CD4-positive, alpha-beta T cell (primary cell): ENCODE measurements around the gene ZNF775. TPM values are rescaled to one million over a fixed set of nuclear protein-coding genes. Genes with fewer than 3 reads are reported as not detected.

Experiments used
- ATAC-seq: fragments of 200-7000 bp; cut with Tn5 transposase; one replicate; pipeline ENCODE4 v1.10.0; 2022; ENCODE audit warnings: mild to moderate bottlenecking; ENCODE audit not compliant: poor library complexity
- CTCF ChIA-PET: fragments of 350-600 bp; sonication (Branson Sonifier 250); formaldehyde crosslinking; loops from one replicate; lab custom pipeline; 2021; ENCODE audit warnings: antibody characterized with exemption, inconsistent platforms; lab: Charles Lee
- POLR2A ChIA-PET: fragments of 350-600 bp; sonication (Branson Sonifier 250); formaldehyde crosslinking; loops from one replicate; lab custom pipeline; 2021; ENCODE audit warnings: antibody characterized with exemption, inconsistent platforms; lab: Charles Lee
- DNase-seq, 14 experiments: peaks; one replicate each; pipeline ENCODE4 v3.0.0-alpha.2; 2013 to 2020; ENCODE audit warnings: mixed read lengths in 2 of 14
- H3K27ac ChIP-seq, 2 donors: one replicate each; pipeline versions ENCODE4 v1.5.1 to v1.7.0; 2013; ENCODE audit warnings: low read length in 2 of 2, low read depth in 1 of 2, mild to moderate bottlenecking in 1 of 2
- H3K27me3 ChIP-seq, 2 experiments: 1 replicate in 1 of 2; 2 replicates in 1 of 2; pipeline versions ENCODE4 v1.6.1 to v1.7.0; 2013; ENCODE audit warnings: low read length in 2 of 2, control low read depth in 1 of 2, mild to moderate bottlenecking in 1 of 2, moderate library complexity in 1 of 2; ENCODE audit not compliant: insufficient read depth in 2 of 2, control insufficient read depth in 1 of 2
- H3K36me3 ChIP-seq: one replicate; pipeline ENCODE4 v1.6.1; 2013; ENCODE audit warnings: low read length, control low read depth; ENCODE audit not compliant: insufficient read depth
- H3K4me1 ChIP-seq: one replicate; pipeline ENCODE4 v1.6.1; 2013; ENCODE audit warnings: low read length, control low read depth; ENCODE audit not compliant: insufficient read depth
- H3K4me3 ChIP-seq: one replicate; pipeline ENCODE4 v1.5.1; 2013; ENCODE audit warnings: mild to moderate bottlenecking, low read length, moderate library complexity
- H3K9me3 ChIP-seq, 2 experiments: 1 replicate in 1 of 2; 2 replicates in 1 of 2; pipeline versions ENCODE4 v1.6.1 to v1.7.0; 2013; ENCODE audit warnings: low read length in 2 of 2, mild to moderate bottlenecking in 2 of 2, control low read depth in 1 of 2, moderate library complexity in 1 of 2; ENCODE audit not compliant: control insufficient read depth in 1 of 2, insufficient read depth in 1 of 2
- H3K27ac Mint-ChIP-seq: one replicate; pipeline ENCODE4 v1.8.0; 2020; ENCODE audit warnings: mixed read lengths
- H3K27me3 Mint-ChIP-seq: one replicate; pipeline ENCODE4 v1.8.0; 2021; ENCODE audit warnings: mixed read lengths
- H3K36me3 Mint-ChIP-seq: one replicate; pipeline ENCODE4 v1.8.0; 2021; ENCODE audit warnings: low read depth, mixed read lengths
- H3K4me1 Mint-ChIP-seq: one replicate; pipeline ENCODE4 v1.8.0; 2021; ENCODE audit warnings: low read depth, mixed read lengths
- H3K4me3 Mint-ChIP-seq: one replicate; pipeline ENCODE4 v1.8.0; 2020; ENCODE audit warnings: mild to moderate bottlenecking, mixed read lengths
- H3K9me3 Mint-ChIP-seq: one replicate; pipeline ENCODE4 v1.8.0; 2020; ENCODE audit warnings: mixed read lengths
- intact Hi-C, 2 experiments: fragments of 100-400 bp; cut with DNase I in 1 of 2; cut with micrococcal nuclease in 1 of 2; formaldehyde crosslinking; loops; one replicate each; pipeline versions ENCODE4 v1.15.1 to v1.9.0; 2023 to 2025; cut with DNase I, micrococcal nuclease
- total RNA-seq, 174 experiments: library from RNA in 2 of 174; stranded (reverse) in 2 of 174; gene quantifications; one replicate each; pipeline ENCODE4 v1.2.3 and lab custom pipeline; 2021 to 2026
- TF ChIP-seq, protein P1 (sequence below): fragments of 200-600 bp; IDR thresholded peaks from one replicate; pipeline ENCODE4 v1.8.0; 2022; ENCODE audit warnings: antibody characterized with exemption, mild to moderate bottlenecking

ZNF775 gene
- total RNA-seq, 2 experiments from 2014 or later: 0.38 to 0.45 TPM

DNA sequence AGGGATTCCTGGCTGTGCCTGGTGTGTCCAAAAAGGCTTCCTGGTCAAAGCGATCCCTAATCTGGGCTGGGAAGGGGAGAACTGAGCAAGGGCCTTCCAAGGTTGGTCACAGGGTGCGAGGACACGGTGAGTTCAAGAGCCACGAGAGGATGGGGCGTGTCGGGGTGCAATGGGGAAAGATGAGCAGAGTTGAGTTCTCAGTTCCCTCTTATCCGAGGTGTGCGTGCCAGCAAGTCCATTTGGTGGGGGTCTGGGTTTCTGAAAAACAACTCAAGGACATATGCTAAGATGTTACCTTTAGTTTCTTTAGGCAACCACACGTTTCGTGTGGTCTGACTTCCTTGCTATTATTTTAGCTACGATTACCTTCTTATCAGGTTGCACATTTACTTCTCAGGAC is 1.3 kb downstream of the ZNF775 start:
- peaks cover 49% of the 10 kb centered on the region for H3K4me1 ChIP-seq
- H3K27ac ChIP-seq: no peak overlapping the region
- H3K27me3 ChIP-seq: no peaks in the 10 kb centered on the region
- H3K4me1 Mint-ChIP-seq: peaks cover 53% of the 10 kb centered on the region
- no peaks in the 10 kb centered on the region for H3K36me3 ChIP-seq
- peaks cover 6% of the 10 kb centered on the region for H3K36me3 Mint-ChIP-seq
- intact Hi-C loops: loop anchor here in 1 of 2 experiments (2.0 to 5.0 kb wide), 2 partner anchors 22 to 663 kb away; no protein-coding TSS in a partner anchor
- no peaks in the 10 kb centered on the region for H3K27me3 Mint-ChIP-seq
- CTCF ChIA-PET: interaction anchor here (0.6 to 1.6 kb wide), 2 partner anchors 25 to 399 kb away, joined by 3 read pairs; a partner anchor contains a TSS
- peak overlapping the region; percentile 89 for H3K4me3 Mint-ChIP-seq
- H3K9me3 Mint-ChIP-seq: no peaks in the 10 kb centered on the region
- no peaks in the 10 kb centered on the region for H3K9me3 ChIP-seq
- TF ChIP-seq, protein P1, sequence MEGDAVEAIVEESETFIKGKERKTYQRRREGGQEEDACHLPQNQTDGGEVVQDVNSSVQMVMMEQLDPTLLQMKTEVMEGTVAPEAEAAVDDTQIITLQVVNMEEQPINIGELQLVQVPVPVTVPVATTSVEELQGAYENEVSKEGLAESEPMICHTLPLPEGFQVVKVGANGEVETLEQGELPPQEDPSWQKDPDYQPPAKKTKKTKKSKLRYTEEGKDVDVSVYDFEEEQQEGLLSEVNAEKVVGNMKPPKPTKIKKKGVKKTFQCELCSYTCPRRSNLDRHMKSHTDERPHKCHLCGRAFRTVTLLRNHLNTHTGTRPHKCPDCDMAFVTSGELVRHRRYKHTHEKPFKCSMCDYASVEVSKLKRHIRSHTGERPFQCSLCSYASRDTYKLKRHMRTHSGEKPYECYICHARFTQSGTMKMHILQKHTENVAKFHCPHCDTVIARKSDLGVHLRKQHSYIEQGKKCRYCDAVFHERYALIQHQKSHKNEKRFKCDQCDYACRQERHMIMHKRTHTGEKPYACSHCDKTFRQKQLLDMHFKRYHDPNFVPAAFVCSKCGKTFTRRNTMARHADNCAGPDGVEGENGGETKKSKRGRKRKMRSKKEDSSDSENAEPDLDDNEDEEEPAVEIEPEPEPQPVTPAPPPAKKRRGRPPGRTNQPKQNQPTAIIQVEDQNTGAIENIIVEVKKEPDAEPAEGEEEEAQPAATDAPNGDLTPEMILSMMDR: no peak
- ATAC-seq (no peak), DNase-seq (peak in 1 of 14 experiments; percentile 18)
- POLR2A ChIA-PET: interaction anchor here (1.6 kb wide), 1 partner anchor 25 kb away, joined by 8 read pairs; a partner anchor contains a TSS
- no peak overlapping the region for H3K4me3 ChIP-seq
- no peak overlapping the region for H3K27ac Mint-ChIP-seq

DNA sequence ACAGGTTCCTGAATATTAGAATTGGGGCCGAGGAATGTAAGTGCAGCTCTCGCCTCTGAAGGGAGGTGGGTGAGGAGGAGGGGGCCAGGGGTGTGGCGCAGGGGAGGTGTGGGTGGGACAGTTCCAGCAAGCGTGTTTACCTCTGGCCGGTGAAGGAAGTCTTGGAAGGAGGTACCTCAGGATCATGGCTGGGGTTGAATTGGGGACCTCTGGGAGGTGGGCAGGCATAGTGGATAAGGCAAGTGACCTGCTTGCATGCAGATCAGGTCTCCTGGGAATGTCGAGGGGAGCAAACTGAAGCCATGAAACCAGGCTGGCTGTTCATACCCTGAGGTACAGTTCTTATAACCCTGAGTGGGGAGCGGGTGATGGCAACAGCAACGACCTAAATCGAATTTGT is 2.0 kb downstream of the ZNF775 start:
- Mint-ChIP-seq H3K9me3 (no peaks in the 10 kb centered on the region), H3K27me3 (no peaks in the 10 kb centered on the region), H3K36me3 (peaks cover 1% of the 10 kb centered on the region), H3K4me1 (peaks cover 47% of the 10 kb centered on the region), H3K27ac (no peak overlapping the region), H3K4me3 (peak overlapping the region; percentile 56)
- Histone ChIP-seq H3K27me3 (no peaks in the 10 kb centered on the region), H3K4me3 (no peak overlapping the region), H3K4me1 (peaks cover 43% of the 10 kb centered on the region), H3K9me3 (no peaks in the 10 kb centered on the region), H3K36me3 (no peaks in the 10 kb centered on the region), H3K27ac (no peak overlapping the region)
- peak in 1 of 14 experiments; percentile 10 for DNase-seq
- ChIA-PET CTCF (interaction anchor here (0.6 to 1.6 kb wide), 2 partner anchors 24 to 398 kb away, joined by 3 read pairs; a partner anchor contains a TSS), POLR2A (interaction anchor here (0.6 to 1.6 kb wide), 2 partner anchors 23 to 25 kb away, joined by 3 to 8 read pairs; a partner anchor contains a TSS)
- TF ChIP-seq, protein P1: no peak
- intact Hi-C loops: loop anchor here in 1 of 2 experiments (2.0 to 5.0 kb wide), 2 partner anchors 22 to 664 kb away; no protein-coding TSS in a partner anchor
- no peak for ATAC-seq

DNA sequence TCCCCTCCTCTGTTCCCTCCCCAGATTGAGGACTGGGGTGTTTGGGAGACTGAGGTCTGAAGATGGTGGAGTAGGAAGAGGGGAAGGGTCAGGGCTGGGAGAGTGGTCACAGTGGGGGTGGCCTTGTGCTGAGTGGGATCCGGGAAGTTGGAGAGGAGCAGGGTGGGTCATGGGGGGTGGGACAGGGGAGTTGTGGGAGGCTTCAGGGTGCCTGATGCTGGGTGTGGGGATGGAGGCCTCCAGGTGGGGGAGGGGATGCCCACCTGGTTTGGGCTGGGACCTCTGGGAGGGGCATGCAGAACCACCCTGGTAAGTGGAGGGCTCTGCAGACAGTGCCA is 2.6 kb downstream of the ZNF775 start:
- Histone ChIP-seq H3K36me3 (no peaks in the 10 kb centered on the region), H3K27me3 (no peaks in the 10 kb centered on the region), H3K4me1 (peaks cover 36% of the 10 kb centered on the region), H3K27ac (no peak overlapping the region), H3K4me3 (no peak overlapping the region), H3K9me3 (no peaks in the 10 kb centered on the region)
- intact Hi-C loops: loop anchor here in 1 of 2 experiments (2.0 to 5.0 kb wide), 2 partner anchors 21 to 664 kb away; no protein-coding TSS in a partner anchor
- POLR2A ChIA-PET: no interaction called here
- no peaks in the 10 kb centered on the region for H3K9me3 Mint-ChIP-seq
- H3K4me3 Mint-ChIP-seq: no peak overlapping the region
- TF ChIP-seq, protein P1: no peak
- H3K4me1 Mint-ChIP-seq: peaks cover 41% of the 10 kb centered on the region
- no peaks in the 10 kb centered on the region for H3K36me3 Mint-ChIP-seq
- CTCF ChIA-PET: no interaction called here
- DNase-seq (peak in 1 of 14 experiments; percentile 12), ATAC-seq (no peak)
- H3K27me3 Mint-ChIP-seq: no peaks in the 10 kb centered on the region
- H3K27ac Mint-ChIP-seq: no peak overlapping the region
